Measurements from ENCODE around the gene MYT1. TPM values are rescaled to one million over a fixed set of nuclear protein-coding genes. Genes with fewer than 3 reads are reported as not detected.

The MYT1 gene
- total RNA-seq, 1 experiment from 2014 or later: 7.1 TPM

DNA sequence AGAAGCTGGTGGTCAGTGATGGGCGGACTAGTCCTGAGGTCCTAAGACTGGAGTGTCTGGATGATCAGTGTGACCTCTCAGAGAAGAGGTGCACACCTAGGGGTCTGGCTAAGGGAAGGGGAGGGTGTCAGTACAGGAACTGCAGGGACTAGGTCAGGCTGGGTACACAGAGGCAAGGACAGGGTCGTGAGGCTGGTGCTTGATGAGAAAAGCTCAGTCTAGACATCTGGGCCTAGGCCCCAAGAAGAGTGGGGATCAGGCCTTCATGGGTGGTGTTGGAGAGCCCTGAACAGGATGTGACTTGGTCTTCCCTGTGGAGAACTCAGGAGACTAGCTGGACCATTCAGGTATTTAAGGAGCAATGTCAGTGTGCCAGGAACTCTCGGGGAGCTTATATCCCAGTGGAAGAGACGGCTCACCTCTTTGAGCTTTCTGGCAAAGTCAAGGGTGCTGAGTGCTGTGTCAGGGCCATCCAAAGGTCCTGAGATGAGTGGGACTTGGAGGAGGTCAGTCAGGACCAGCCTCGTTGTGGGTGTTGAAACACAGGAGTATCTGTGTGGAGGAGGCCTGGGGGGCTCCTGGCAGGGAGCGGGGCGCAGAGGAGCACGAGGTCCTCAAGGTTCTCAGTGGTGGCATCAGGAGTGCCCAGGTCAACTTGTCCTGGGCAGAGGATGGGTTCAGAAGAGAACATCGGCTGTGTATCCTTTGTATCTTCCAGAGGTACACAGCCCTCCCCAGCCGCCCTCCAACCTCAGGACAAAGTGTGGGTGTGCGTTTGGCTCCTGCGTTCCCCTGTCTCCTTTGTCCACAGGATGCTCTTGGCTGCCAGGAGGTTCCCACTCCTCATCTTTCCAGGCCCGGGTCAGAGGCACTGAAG lies 13.3 kb upstream of the MYT1 start:
- H3K36me3 ChIP-seq (ENCODE audit: control insufficient read depth in 1 of 2, insufficient read depth in 2 of 2, low read length in 2 of 2): no peaks in the 10 kb centered on the region
- no peak overlapping the region for H2AFZ ChIP-seq (ENCODE audit: low read depth, low read length, poor library complexity, severe bottlenecking)
- no peaks in the 10 kb centered on the region for H3K79me2 ChIP-seq (ENCODE audit: insufficient read depth, low read length)
- TF ChIP-seq POLR2A (IDR thresholded peaks at IDR 0.05; ENCODE audit: borderline replicate concordance, extremely low read depth, insufficient read depth, insufficient read length) (no peak), ELF1 (IDR thresholded peaks at IDR 0.05; ENCODE audit: borderline replicate concordance, low read depth) (no peak), EZH2phosphoT487 (IDR thresholded peaks at IDR 0.05; ENCODE audit: borderline replicate concordance) (no peak), CBX3 (IDR thresholded peaks at IDR 0.05; ENCODE audit: low read depth) (no peak), EGR1 (IDR thresholded peaks at IDR 0.05; ENCODE audit: low read depth) (no peak), SIN3A (IDR thresholded peaks at IDR 0.05; ENCODE audit: low read depth) (no peak), RAD21 (IDR thresholded peaks at IDR 0.05; ENCODE audit: low read depth) (no peak), YY1 (IDR thresholded peaks at IDR 0.05; ENCODE audit: extremely low read depth, insufficient replicate concordance, low read depth, low read length) (no peak), POLR2AphosphoS5 (IDR thresholded peaks at IDR 0.05; ENCODE audit: low read depth, low read length) (no peak)
- TF ChIP-seq, protein P1, sequence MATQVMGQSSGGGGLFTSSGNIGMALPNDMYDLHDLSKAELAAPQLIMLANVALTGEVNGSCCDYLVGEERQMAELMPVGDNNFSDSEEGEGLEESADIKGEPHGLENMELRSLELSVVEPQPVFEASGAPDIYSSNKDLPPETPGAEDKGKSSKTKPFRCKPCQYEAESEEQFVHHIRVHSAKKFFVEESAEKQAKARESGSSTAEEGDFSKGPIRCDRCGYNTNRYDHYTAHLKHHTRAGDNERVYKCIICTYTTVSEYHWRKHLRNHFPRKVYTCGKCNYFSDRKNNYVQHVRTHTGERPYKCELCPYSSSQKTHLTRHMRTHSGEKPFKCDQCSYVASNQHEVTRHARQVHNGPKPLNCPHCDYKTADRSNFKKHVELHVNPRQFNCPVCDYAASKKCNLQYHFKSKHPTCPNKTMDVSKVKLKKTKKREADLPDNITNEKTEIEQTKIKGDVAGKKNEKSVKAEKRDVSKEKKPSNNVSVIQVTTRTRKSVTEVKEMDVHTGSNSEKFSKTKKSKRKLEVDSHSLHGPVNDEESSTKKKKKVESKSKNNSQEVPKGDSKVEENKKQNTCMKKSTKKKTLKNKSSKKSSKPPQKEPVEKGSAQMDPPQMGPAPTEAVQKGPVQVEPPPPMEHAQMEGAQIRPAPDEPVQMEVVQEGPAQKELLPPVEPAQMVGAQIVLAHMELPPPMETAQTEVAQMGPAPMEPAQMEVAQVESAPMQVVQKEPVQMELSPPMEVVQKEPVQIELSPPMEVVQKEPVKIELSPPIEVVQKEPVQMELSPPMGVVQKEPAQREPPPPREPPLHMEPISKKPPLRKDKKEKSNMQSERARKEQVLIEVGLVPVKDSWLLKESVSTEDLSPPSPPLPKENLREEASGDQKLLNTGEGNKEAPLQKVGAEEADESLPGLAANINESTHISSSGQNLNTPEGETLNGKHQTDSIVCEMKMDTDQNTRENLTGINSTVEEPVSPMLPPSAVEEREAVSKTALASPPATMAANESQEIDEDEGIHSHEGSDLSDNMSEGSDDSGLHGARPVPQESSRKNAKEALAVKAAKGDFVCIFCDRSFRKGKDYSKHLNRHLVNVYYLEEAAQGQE (IDR thresholded peaks at IDR 0.05; ENCODE audit: low read depth): no peak
- TF ChIP-seq, protein P2, sequence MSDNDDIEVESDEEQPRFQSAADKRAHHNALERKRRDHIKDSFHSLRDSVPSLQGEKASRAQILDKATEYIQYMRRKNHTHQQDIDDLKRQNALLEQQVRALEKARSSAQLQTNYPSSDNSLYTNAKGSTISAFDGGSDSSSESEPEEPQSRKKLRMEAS (IDR thresholded peaks at IDR 0.05): no peak
- TF ChIP-seq, protein P3, sequence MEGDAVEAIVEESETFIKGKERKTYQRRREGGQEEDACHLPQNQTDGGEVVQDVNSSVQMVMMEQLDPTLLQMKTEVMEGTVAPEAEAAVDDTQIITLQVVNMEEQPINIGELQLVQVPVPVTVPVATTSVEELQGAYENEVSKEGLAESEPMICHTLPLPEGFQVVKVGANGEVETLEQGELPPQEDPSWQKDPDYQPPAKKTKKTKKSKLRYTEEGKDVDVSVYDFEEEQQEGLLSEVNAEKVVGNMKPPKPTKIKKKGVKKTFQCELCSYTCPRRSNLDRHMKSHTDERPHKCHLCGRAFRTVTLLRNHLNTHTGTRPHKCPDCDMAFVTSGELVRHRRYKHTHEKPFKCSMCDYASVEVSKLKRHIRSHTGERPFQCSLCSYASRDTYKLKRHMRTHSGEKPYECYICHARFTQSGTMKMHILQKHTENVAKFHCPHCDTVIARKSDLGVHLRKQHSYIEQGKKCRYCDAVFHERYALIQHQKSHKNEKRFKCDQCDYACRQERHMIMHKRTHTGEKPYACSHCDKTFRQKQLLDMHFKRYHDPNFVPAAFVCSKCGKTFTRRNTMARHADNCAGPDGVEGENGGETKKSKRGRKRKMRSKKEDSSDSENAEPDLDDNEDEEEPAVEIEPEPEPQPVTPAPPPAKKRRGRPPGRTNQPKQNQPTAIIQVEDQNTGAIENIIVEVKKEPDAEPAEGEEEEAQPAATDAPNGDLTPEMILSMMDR (IDR thresholded peaks at IDR 0.05 in 2 of 3, conservative IDR thresholded peaks at IDR 0.05 in 1 of 3; ENCODE audit: borderline replicate concordance in 1 of 3, insufficient read depth in 1 of 3, low read depth in 2 of 3, low read length in 2 of 3): no peak
- BruUV-seq (replicated peaks): no TSS peak
- RAD21 ChIA-PET (ENCODE audit: low non-redundant PET in 1 of 2, low total read pairs in 2 of 2, uncharacterized antibody in 2 of 2, unreplicated experiment in 2 of 2): no interaction called here
- H3K27me3 ChIP-seq (ENCODE audit: insufficient read depth, low read length): no peaks in the 10 kb centered on the region
- peaks cover 6 to 23% of the 10 kb centered on the region in 2 experiments; a peak in 3 of 4 replicates for H3K4me1 ChIP-seq (ENCODE audit: control insufficient read depth in 1 of 2, insufficient read depth in 2 of 2, low read length in 2 of 2)
- H3K9me3 ChIP-seq (ENCODE audit: control insufficient read depth in 1 of 2, insufficient read depth in 1 of 2, low read depth in 1 of 2, low read length in 2 of 2): peaks cover 0 to 2% of the 10 kb centered on the region in 2 experiments; a peak in 1 of 4 replicates
- H4K20me1 ChIP-seq (ENCODE audit: insufficient read depth): no peaks in the 10 kb centered on the region
- H3K9ac ChIP-seq (ENCODE audit: low read length): no peak overlapping the region
- POLR2A ChIA-PET: no interaction called here
- no peak overlapping the region for H3K4me3 ChIP-seq (replicated peaks in 1 of 2; ENCODE audit: low read depth in 1 of 2, low read length in 2 of 2)
- CTCF ChIA-PET: no interaction called here
- ATAC-seq (no peak), DNase-seq (ENCODE audit: low read depth, low spot score) (no peak)
- intact Hi-C loops (cut with micrococcal nuclease): no loop called here
- H3K9me2 ChIP-seq (ENCODE audit: insufficient read depth): no peaks in the 10 kb centered on the region
- H3K4me2 ChIP-seq (ENCODE audit: low read length): no peak overlapping the region
- H3K27ac ChIP-seq (ENCODE audit: low read depth, low read length): no peak overlapping the region

Measured in HCT116 (cell line).